H1 (cell line): ENCODE data around the gene CYP11A1. TPM values are rescaled to one million over a fixed set of nuclear protein-coding genes. Genes with fewer than 3 reads are reported as not detected.

Experiments
- CTCF ChIA-PET: fragments of 300-600 bp; sonication (Branson Sonifier 250); formaldehyde crosslinking; loops from one replicate; lab custom pipeline; 2021; ENCODE audit not compliant: partially characterized antibody; lab: Charles Lee
- POLR2A ChIA-PET: fragments of 300-600 bp; sonication (Branson Sonifier 250); formaldehyde crosslinking; loops from one replicate; lab custom pipeline; 2021; ENCODE audit warnings: inconsistent platforms; ENCODE audit not compliant: partially characterized antibody; lab: Charles Lee
- DNase-seq, 2 experiments: peaks; one replicate each; pipeline versions ENCODE4 v3.0.0 to v3.0.0-alpha.2; 2010 to 2022; ENCODE audit warnings: low spot score in 2 of 2, low read depth in 1 of 2, mixed read lengths in 1 of 2
- FAIRE-seq: peaks from 2 replicates; lab custom pipeline; 2011; peaks lifted over from hg19 to GRCh38; lab: Jason Lieb, UNC
- H2AFZ ChIP-seq: 2 replicates; pipeline ENCODE4 v1.8.1; 2012; ENCODE audit warnings: low read length, inconsistent platforms
- H2AK5ac ChIP-seq: 2 replicates; pipeline ENCODE4 v1.6.1; 2013; ENCODE audit warnings: low read depth, low read length
- H2BK120ac ChIP-seq: replicated peaks from 2 replicates; pipeline ENCODE3; 2013; ENCODE audit warnings: low read depth, low read length, inconsistent platforms
- H2BK12ac ChIP-seq: 2 replicates; pipeline ENCODE4 v1.6.1; 2013; ENCODE audit warnings: low read depth, low read length
- H2BK15ac ChIP-seq: 2 replicates; pipeline ENCODE4 v1.6.1; 2013; ENCODE audit warnings: low read length
- H2BK20ac ChIP-seq: 2 replicates; pipeline ENCODE4 v1.6.1; 2013; ENCODE audit warnings: low read length
- H2BK5ac ChIP-seq: 2 replicates; pipeline ENCODE4 v1.6.1; 2013; ENCODE audit warnings: low read depth, low read length
- H3K14ac ChIP-seq: 2 replicates; pipeline ENCODE4 v1.6.1; 2013; ENCODE audit warnings: inconsistent platforms; ENCODE audit not compliant: insufficient read length
- H3K18ac ChIP-seq: 2 replicates; pipeline ENCODE4 v1.6.1; 2013; ENCODE audit warnings: low read length; ENCODE audit errors: extremely low read depth
- H3K23ac ChIP-seq: 2 replicates; pipeline ENCODE4 v1.6.1; 2013; ENCODE audit warnings: inconsistent platforms; ENCODE audit not compliant: insufficient read length
- H3K23me2 ChIP-seq: 2 replicates; pipeline ENCODE4 v1.6.1; 2013; ENCODE audit warnings: low read depth, low read length
- H3K27ac ChIP-seq: 2 replicates; pipeline ENCODE4 v1.6.1; 2011; ENCODE audit warnings: low read depth, low read length, inconsistent platforms
- H3K27me3 ChIP-seq, 4 experiments: replicated peaks in 1 of 4; 1 replicate in 1 of 4; 2 replicates in 3 of 4; pipeline versions ENCODE4 v1.6.1 to v1.8.1; 2011 to 2013; ENCODE audit warnings: low read length in 3 of 4, mild to moderate bottlenecking in 3 of 4, inconsistent platforms in 2 of 4, mixed read lengths in 2 of 4, moderate library complexity in 1 of 4; ENCODE audit not compliant: control insufficient read depth in 3 of 4, insufficient read depth in 3 of 4; ENCODE audit errors: extremely low read depth in 1 of 4
- H3K36me3 ChIP-seq, 4 experiments: 2 replicates each; pipeline versions ENCODE4 v1.6.1 to v1.8.1; 2011 to 2013; ENCODE audit warnings: mild to moderate bottlenecking in 4 of 4, low read length in 3 of 4, moderate library complexity in 2 of 4, control low read depth in 1 of 4, inconsistent platforms in 1 of 4; ENCODE audit not compliant: insufficient read depth in 4 of 4, control insufficient read depth in 2 of 4
- H3K4ac ChIP-seq: replicated peaks from 2 replicates; pipeline ENCODE3; 2013; ENCODE audit warnings: low read length, low read depth, mixed read lengths, inconsistent platforms; ENCODE audit not compliant: insufficient read length
- H3K4me1 ChIP-seq, 4 experiments: replicated peaks in 1 of 4; 1 replicate in 1 of 4; 2 replicates in 3 of 4; pipeline versions ENCODE4 v1.6.1 to v1.8.1; 2011 to 2013; ENCODE audit warnings: low read length in 3 of 4, inconsistent platforms in 2 of 4, mixed read lengths in 1 of 4; ENCODE audit not compliant: insufficient read depth in 4 of 4, control insufficient read depth in 3 of 4
- H3K4me2 ChIP-seq, 2 experiments: 2 replicates each; pipeline versions ENCODE4 v1.6.1 to v1.8.1; 2011 to 2013; ENCODE audit warnings: low read depth in 2 of 2, low read length in 2 of 2, control low read depth in 1 of 2, inconsistent platforms in 1 of 2, mild to moderate bottlenecking in 1 of 2; ENCODE audit not compliant: insufficient read depth in 1 of 2
- H3K4me3 ChIP-seq, 4 experiments: fragments of 200-600, 300-600 bp in 1 of 4; sonication (generic), shearing (Covaris generic), sonication (Bioruptor Twin) in 1 of 4; 2 replicates each; pipeline versions ENCODE4 v1.5.1 to v1.8.1; 2011 to 2016; ENCODE audit warnings: low read length in 4 of 4, low read depth in 3 of 4, control low read depth in 2 of 4, inconsistent platforms in 2 of 4, mild to moderate bottlenecking in 2 of 4, mixed read lengths in 1 of 4, moderate library complexity in 1 of 4; ENCODE audit not compliant: insufficient read depth in 2 of 4; ENCODE audit errors: extremely low read depth in 1 of 4
- H3K56ac ChIP-seq: replicated peaks from 2 replicates; pipeline ENCODE3; 2013; ENCODE audit warnings: low read depth, mild to moderate bottlenecking, mixed read lengths, low read length, inconsistent platforms; ENCODE audit not compliant: insufficient read length
- H3K79me1 ChIP-seq: 2 replicates; pipeline ENCODE4 v1.6.1; 2013; ENCODE audit warnings: low read depth, low read length, control low read depth
- H3K79me2 ChIP-seq, 2 experiments: 2 replicates each; pipeline versions ENCODE4 v1.6.1 to v1.8.1; 2012 to 2013; ENCODE audit warnings: low read length in 2 of 2, mild to moderate bottlenecking in 2 of 2, inconsistent platforms in 1 of 2; ENCODE audit not compliant: insufficient read depth in 2 of 2, control insufficient read depth in 1 of 2
- H3K9ac ChIP-seq, 4 experiments: replicated peaks in 1 of 4; 1 replicate in 1 of 4; 2 replicates in 3 of 4; pipeline versions ENCODE4 v1.6.1 to v1.8.1; 2011 to 2013; ENCODE audit warnings: low read depth in 3 of 4, low read length in 3 of 4, control low read depth in 2 of 4, mild to moderate bottlenecking in 2 of 4, moderate library complexity in 2 of 4, inconsistent platforms in 1 of 4; ENCODE audit errors: extremely low read depth in 1 of 4
- H3K9me3 ChIP-seq, 2 experiments: 2 replicates each; pipeline versions ENCODE4 v1.6.1 to v1.8.1; 2012 to 2013; ENCODE audit warnings: mild to moderate bottlenecking in 2 of 2, moderate library complexity in 2 of 2, control low read depth in 1 of 2, inconsistent platforms in 1 of 2, low read depth in 1 of 2, low read length in 1 of 2, mixed read lengths in 1 of 2; ENCODE audit not compliant: insufficient read depth in 2 of 2
- H4K20me1 ChIP-seq, 2 experiments: replicated peaks in 1 of 2; 2 replicates each; pipeline versions ENCODE3 to v1.8.1; 2011 to 2013; ENCODE audit warnings: inconsistent platforms in 2 of 2, low read length in 2 of 2, mild to moderate bottlenecking in 1 of 2; ENCODE audit not compliant: insufficient read depth in 2 of 2, control insufficient read depth in 1 of 2
- H4K5ac ChIP-seq: 2 replicates; pipeline ENCODE4 v1.6.1; 2013; ENCODE audit warnings: low read length, low read depth, mixed read lengths, inconsistent platforms; ENCODE audit not compliant: insufficient read length
- H4K8ac ChIP-seq: 2 replicates; pipeline ENCODE4 v1.8.0; 2013; ENCODE audit warnings: mild to moderate bottlenecking, moderate library complexity, low read length, inconsistent platforms; ENCODE audit not compliant: insufficient read depth; ENCODE audit errors: extremely low read depth
- H4K91ac ChIP-seq: replicated peaks from 2 replicates; pipeline ENCODE3; 2013; ENCODE audit warnings: low read length, mixed read lengths, inconsistent platforms; ENCODE audit not compliant: insufficient read length
- CBX8 ChIP-seq: fragments of 300-800, 300-1000 bp; sonication (generic); IDR thresholded peaks from 2 replicates; pipeline ENCODE4 v1.7.1; 2016; ENCODE audit warnings: low read depth, low read length, borderline replicate concordance
- CHD1 ChIP-seq: IDR thresholded peaks from 2 replicates; pipeline ENCODE4 v1.6.1; 2012; ENCODE audit warnings: low read depth, low read length, improper control_type of control experiment
- FOSL1 ChIP-seq: IDR thresholded peaks from 2 replicates; pipeline ENCODE4 v1.6.1; 2011; ENCODE audit warnings: mild to moderate bottlenecking, low read depth, low read length, moderate library complexity; ENCODE audit not compliant: insufficient read depth
- HDAC6 ChIP-seq: IDR thresholded peaks from one replicate; pipeline ENCODE4 v1.7.1; 2012; ENCODE audit warnings: low read depth, mild to moderate bottlenecking, inconsistent platforms, low read length, moderate library complexity
- JUND ChIP-seq: IDR thresholded peaks from 2 replicates; pipeline ENCODE4 v1.6.1; 2011; ENCODE audit warnings: mild to moderate bottlenecking, improper control_type of control experiment, low read length
- RAD21 ChIP-seq, 2 experiments: IDR thresholded peaks in 1 of 2; conservative IDR thresholded peaks in 1 of 2; 2 replicates each; pipeline ENCODE4 v1.6.1; 2011; ENCODE audit warnings: low read depth in 2 of 2, low read length in 2 of 2, improper control_type of control experiment in 1 of 2, inconsistent platforms in 1 of 2, mild to moderate bottlenecking in 1 of 2, moderate library complexity in 1 of 2
- SIN3A ChIP-seq, 2 experiments: IDR thresholded peaks in 1 of 2; conservative IDR thresholded peaks in 1 of 2; 2 replicates each; pipeline ENCODE4 v1.6.1; 2011 to 2012; ENCODE audit warnings: low read length in 2 of 2, improper control_type of control experiment in 1 of 2, low read depth in 1 of 2, mild to moderate bottlenecking in 1 of 2
- SIX5 ChIP-seq: IDR thresholded peaks from 2 replicates; pipeline ENCODE4 v1.6.1; 2011; ENCODE audit warnings: mild to moderate bottlenecking, low read depth, low read length
- USF2 ChIP-seq: IDR thresholded peaks from 2 replicates; pipeline ENCODE4 v1.6.1; 2011; ENCODE audit warnings: low read length, improper control_type of control experiment
- WGBS, 2 experiments: shearing (Covaris generic) in 1 of 2; methylation state at CpG; one replicate each; pipeline versions ENCODE4 v1.1.6 to v1.1.7; 2013 to 2015; ENCODE audit warnings: low lambda C conversion rate in 2 of 2, mixed read lengths in 2 of 2, inconsistent platforms in 1 of 2, low coverage in 1 of 2, missing lambda C conversion rate in 1 of 2; ENCODE audit not compliant: insufficient replicate concordance in 2 of 2, insufficient coverage in 1 of 2, insufficient read length in 1 of 2; ENCODE audit errors: extremely low coverage in 1 of 2, missing lambda C conversion rate in 1 of 2; 5-methylcytosine and 5-hydroxymethylcytosine counted together
- polyA plus RNA-seq, 7 experiments: library from polyadenylated mRNA; depleted of rRNA in 3 of 7; stranded (reverse) in 5 of 7; unstranded in 2 of 7; fragments of >200 nt in 5 of 7; fragments of 200-250 nt in 2 of 7; gene quantifications; 1 replicate in 5 of 7; 2 replicates in 1 of 7; 4 replicates in 1 of 7; pipeline versions ENCODE4 v1.2.1 to v1.2.3, GENCODE V29; 2011 to 2013; ENCODE audit warnings: missing spikeins in 2 of 7, mixed read lengths in 2 of 7
- total RNA-seq: library from RNA; stranded (reverse); fragmentation: NEBNext Ultra II Directional; extraction: Animal tissue kit (Norgen Biotek cat#: 25700); gene quantifications from 2 replicates; pipeline ENCODE4 v1.2.1, GENCODE V29; 2021

The CYP11A1 gene
- total and polyA plus RNA-seq, 2 of the 8 experiments (the other 6 are each of a cell fraction or from before 2014, with no cell fraction given), result 1.9 to 7.2 TPM

- Histone ChIP-seq H4K8ac (no peak overlapping the region), H4K20me1 (no peaks in the 10 kb centered on the region)
- DNase-seq, result no peak
These were observed 15.8 kb upstream of the CYP11A1 start for GRCh38 chr15:74383286-74383685.

More at GRCh38 chr15:74383286-74383685, 15.8 kb upstream of the CYP11A1 start:
- no peak overlapping the region for H2BK120ac ChIP-seq
- no peak overlapping the region for H3K56ac ChIP-seq
- H2BK5ac ChIP-seq, result no peak overlapping the region
- POLR2A ChIA-PET, result interaction anchor here (1.1 to 2.6 kb wide), 2 partner anchors 48 to 51 kb away, joined by 3 to 9 read pairs; partner anchors contain the start of gene SEMA7A
- H3K4ac ChIP-seq, result no peak overlapping the region
- no peaks in the 10 kb centered on the region for H3K27me3 ChIP-seq
- TF ChIP-seq RAD21 (IDR thresholded peaks at IDR 0.05 in 1 of 2, conservative IDR thresholded peaks at IDR 0.05 in 1 of 2; ENCODE audit: low read depth in 2 of 2, low read length in 2 of 2), result no peak
- no peak for TF ChIP-seq JUND
- TF ChIP-seq SIN3A (conservative IDR thresholded peaks at IDR 0.05 in 1 of 2, IDR thresholded peaks at IDR 0.05 in 1 of 2; ENCODE audit: low read depth in 1 of 2, low read length in 2 of 2), result no peak
- no peak for TF ChIP-seq USF2
- TF ChIP-seq FOSL1, result no peak
- TF ChIP-seq SIX5, result no peak
- no peak for TF ChIP-seq CBX8
- TF ChIP-seq HDAC6, result no peak
- TF ChIP-seq CHD1, result no peak
- no peaks in the 10 kb centered on the region for H3K9me3 ChIP-seq
- H2BK20ac ChIP-seq, result no peak overlapping the region
- no peak overlapping the region for H3K23ac ChIP-seq
- no peaks in the 10 kb centered on the region for H3K79me1 ChIP-seq
- no peak overlapping the region for H2AFZ ChIP-seq
- no peak for FAIRE-seq
- no peak overlapping the region for H3K18ac ChIP-seq
- no peak overlapping the region for H2AK5ac ChIP-seq
- H3K4me1 ChIP-seq, result peaks cover 0 to 18% (median 11%) of the 10 kb centered on the region in 4 experiments; a peak in 5 of 7 replicates
- no peak overlapping the region for H3K27ac ChIP-seq
- H2BK12ac ChIP-seq, result no peak overlapping the region
- H2BK15ac ChIP-seq, result no peak overlapping the region
- no peaks in the 10 kb centered on the region for H3K23me2 ChIP-seq
- H3K14ac ChIP-seq, result no peak overlapping the region
- no peak overlapping the region for H3K4me3 ChIP-seq
- WGBS, 2 experiments, result 91% methylated on average over 4 of the region's 4 CpGs; no CpG with 5 or more reads in 1 of the 2 experiments
- no peak overlapping the region for H4K5ac ChIP-seq
- CTCF ChIA-PET, result interaction anchor here (1.0 to 36.8 kb wide), 21 partner anchors 11 to 248 kb away, joined by 3 to 1311 read pairs (median 4); partner anchors contain the start of gene SEMA7A
- H3K9ac ChIP-seq, result no peak overlapping the region
- H3K79me2 ChIP-seq, result no peaks in the 10 kb centered on the region
- H3K4me2 ChIP-seq, result no peak overlapping the region
- no peak overlapping the region for H4K91ac ChIP-seq
- no peaks in the 10 kb centered on the region for H3K36me3 ChIP-seq
